GM10266 (cell line): ENCODE data around the gene CPVL.

Experiments
- DNase-seq: peaks from one replicate; pipeline ENCODE4 v3.0.0; 2012; ENCODE audit errors: extremely low spot score
- TF ChIP-seq, protein P1 (sequence below): IDR thresholded peaks from 2 replicates; pipeline ENCODE4 v1.5.1; 2012; ENCODE audit warnings: mild to moderate bottlenecking, low read depth; ENCODE audit not compliant: control insufficient read depth, insufficient read depth; ENCODE audit errors: missing control alignments

The CPVL gene

DNA sequence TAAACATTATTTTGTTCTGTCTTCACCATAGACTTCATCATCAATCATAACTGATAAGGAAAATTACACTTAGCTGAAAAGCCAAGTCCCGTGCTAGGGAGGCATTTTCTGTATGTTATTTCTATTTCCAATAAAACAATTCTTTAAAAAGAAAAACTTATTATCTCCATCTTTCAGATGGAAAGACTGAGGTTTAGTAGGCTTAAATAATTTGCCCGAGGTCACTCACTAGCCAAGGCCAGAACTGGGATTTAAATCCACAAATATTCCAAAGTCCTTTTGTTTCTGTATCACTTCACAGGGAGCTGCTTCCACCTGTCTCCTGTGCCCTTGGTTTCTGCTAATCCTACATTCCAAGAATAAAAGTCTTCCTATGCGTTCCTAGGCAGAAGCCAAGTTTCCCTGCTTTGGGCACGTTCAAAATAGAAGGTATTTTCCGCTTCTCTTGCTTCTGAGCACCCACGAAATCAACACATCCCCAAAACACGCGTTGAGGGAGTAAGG is 732 bp downstream of the CPVL start:
- TF ChIP-seq, protein P1, sequence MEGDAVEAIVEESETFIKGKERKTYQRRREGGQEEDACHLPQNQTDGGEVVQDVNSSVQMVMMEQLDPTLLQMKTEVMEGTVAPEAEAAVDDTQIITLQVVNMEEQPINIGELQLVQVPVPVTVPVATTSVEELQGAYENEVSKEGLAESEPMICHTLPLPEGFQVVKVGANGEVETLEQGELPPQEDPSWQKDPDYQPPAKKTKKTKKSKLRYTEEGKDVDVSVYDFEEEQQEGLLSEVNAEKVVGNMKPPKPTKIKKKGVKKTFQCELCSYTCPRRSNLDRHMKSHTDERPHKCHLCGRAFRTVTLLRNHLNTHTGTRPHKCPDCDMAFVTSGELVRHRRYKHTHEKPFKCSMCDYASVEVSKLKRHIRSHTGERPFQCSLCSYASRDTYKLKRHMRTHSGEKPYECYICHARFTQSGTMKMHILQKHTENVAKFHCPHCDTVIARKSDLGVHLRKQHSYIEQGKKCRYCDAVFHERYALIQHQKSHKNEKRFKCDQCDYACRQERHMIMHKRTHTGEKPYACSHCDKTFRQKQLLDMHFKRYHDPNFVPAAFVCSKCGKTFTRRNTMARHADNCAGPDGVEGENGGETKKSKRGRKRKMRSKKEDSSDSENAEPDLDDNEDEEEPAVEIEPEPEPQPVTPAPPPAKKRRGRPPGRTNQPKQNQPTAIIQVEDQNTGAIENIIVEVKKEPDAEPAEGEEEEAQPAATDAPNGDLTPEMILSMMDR: no peak
- no peak for DNase-seq

DNA sequence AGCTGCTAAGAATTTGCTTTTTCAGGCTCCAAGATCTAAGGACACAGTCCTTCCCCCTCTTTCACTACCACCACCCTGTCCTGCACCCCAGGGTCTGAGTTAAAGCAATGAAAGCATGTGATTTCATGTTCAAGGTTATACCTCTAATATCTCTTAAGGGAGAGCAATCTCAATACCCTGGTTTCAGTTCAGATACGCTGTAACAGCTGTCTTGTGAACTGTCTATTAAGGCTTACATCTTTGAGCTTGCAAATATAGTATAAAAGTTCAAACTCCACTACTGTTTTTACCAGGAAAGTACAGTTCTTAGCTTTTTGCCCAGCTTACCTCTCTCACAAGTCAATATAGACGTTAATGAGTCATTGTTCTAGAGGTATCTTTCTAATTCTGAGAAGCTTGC is 2.6 kb downstream of the CPVL start:
- TF ChIP-seq, protein P1: no peak
- DNase-seq: no peak

DNA sequence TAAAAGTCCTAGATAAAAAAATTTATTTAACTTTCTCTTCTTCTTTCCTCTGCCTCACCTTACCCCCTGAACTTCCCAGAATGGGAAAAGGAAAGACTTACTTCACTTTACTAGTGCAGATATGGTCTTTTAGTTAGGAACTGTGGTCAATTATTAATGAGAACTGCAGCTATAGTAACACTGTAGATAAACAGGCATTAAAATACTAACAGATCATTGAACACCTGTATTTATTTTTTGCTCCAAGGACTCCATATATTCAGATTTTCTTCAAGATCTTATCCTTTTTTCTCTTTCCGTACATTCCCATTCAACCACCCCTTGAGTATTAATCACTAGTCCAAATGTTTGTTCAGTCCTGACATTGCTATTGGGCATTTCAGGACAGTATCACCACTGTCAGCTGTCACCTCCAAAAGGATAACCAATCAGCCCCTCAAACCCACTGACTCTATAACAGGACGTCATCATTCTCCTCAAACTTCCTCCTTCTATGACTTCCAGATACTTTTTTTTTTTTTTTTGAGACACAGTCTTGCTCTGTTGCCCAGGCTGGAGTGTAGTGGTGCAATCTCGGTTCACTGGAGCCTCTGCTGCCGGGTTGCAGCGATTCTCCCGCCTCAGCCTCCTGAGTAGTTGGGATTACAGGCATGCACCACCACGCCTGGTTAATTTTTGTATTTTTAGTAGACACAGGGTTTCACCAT is 4.2 kb downstream of the CPVL start:
- no peak for DNase-seq
- TF ChIP-seq, protein P1: no peak

DNA sequence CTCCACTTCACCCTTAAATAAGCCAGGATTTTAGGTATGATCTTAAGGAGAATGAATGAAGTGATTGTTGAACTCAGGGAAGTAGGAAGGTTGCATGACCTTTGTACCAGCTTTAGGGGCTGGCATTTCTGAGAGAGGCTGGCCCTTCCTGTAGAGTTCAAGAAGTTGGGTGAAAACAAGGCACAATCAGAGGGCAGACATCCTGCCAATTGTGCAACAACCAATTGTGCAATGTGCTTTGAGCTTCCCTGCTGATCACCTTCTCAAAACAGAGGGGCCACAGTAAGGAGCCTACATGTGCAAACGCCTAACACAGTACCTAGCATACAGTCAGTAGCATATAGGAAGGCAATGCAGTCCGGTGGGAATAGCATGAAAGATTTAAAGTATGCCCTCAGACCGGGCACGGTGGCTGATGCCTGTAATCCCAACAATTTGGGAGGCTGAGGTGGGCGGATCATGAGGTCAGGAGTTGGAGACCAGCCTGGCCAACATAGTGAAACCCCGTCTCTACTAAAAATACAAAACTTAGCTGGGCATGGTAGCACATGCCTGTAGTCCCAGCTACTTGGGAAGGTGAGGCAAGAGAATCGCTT is 5.4 kb downstream of the CPVL start:
- no peak for DNase-seq
- TF ChIP-seq, protein P1: no peak

DNA sequence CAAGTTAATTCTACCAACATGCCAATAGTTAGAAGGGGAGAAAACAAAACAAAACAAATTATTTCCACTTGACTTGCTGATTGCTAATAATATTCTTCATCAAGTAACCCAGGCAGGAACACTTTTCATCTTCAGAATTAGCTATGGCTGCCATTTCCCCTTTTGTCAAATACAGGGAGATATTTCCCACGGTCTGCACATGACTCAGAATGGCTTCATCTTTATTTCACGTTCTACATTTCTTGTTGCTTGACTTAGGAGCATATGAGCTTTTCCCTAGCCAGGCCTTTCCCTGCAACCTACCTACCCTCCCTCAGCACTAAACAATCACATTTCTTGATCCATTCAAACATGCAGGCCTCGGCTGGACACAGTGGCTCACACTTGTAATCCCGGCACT is 6.5 kb downstream of the CPVL start:
- TF ChIP-seq, protein P1: no peak
- DNase-seq: no peak

DNA sequence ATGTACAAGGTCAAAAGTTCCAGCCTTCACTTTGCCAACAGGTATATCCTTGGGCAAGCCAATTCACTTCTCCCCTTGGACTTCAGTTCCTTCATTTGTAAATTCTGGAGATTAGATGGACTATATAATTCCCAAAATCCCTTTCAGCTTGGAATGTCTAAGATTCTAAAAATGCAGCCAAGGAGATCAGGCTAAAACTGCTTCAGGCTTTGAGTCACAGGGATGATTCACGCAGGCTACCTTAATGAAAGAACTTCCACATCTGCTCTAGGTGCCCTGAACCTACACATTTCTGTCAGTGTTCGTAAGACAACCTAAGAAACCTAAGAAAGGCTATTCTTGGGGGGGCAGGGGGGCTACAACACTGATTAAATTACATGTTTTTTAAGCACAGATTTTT is 7.1 kb downstream of the CPVL start:
- TF ChIP-seq, protein P1: no peak
- no peak for DNase-seq

DNA sequence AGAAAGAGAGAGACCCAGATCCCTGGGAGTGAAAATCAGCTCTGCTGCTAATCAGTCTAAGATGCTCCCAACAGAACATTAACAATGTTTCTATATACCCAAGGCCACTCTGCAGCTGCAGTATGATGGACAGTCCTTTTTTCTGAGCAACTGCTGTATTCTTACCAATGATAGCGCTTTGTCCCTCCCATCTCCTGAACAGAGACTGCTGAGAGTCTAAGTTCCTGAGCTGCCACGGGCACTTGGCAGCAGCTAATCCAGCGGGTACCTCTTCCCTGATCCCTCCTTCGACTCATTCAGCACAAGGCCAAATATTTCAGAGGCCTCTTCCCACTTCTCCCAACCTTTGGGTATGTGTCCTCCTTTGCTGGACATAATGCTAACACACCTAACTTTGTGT is 7.7 kb downstream of the CPVL start:
- DNase-seq: no peak

More for the DNA sequence above, 7.7 kb downstream of the CPVL start:
- TF ChIP-seq, protein P1: no peak
